Activated T-cell treated with anti-CD3 and anti-CD28 coated beads for 24 hours (primary cell): Measurements from ENCODE around the gene NFKBIZ.

Experiments
- DNase-seq: peaks from one replicate; pipeline ENCODE4 v3.0.0-alpha.2; 2020; ENCODE audit warnings: low read depth

The NFKBIZ gene

DNA sequence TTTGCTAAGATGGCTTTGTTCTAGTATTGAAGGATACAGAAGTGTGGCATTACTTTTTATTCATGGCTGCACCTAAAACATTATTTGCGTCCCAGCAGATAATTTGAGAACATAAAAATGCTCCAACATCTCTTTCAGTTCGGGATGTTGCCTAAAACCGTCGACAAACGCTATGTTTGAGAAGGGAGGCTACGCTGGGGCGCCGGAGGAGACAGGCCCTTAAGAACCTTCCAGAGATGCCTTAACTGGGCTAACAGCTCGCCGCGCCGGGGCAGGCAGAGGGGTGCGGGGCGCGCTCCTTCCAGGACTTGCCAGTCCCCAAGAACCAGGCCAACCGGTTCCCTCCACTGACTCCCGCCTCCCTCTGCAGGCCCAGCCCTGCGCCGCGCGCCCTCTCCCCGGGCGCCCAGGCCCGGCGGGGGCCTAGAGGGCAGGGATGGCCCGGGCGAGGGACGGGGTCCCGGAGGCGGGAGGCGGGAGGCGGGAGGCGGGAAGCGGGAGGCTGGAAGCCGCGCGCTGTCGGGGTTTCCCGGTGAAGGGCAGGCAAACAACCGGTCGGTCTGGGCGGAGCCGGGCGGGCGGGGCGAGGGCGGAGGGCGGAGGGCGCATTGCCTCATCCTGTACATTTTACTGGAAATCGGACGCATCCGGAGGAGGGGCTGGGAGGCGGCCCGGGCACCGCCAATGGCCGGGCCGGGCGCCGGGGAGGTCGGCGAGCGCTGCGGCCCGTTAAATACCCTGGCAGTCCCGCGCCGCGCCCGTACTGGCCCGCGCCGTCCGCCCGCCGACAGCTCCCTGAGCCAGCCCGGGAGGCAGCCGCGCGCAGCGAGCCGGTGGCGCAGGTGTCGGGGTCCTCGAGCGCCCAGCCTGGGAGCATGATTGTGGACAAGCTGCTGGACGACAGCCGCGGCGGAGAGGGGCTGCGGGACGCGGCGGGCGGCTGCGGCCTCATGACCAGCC, at the start of gene NFKBIZ:
TSS of gene NFKBIZ (plus strand) at position 761 of the 960 bp plus-strand sequence. CDS start at position 876, 115 bp downstream.
- DNase-seq = peak; percentile 86

- DNase-seq = no peak
Measured at GRCh38 chr3:101801174-101801573, 48.1 kb upstream of the NFKBIZ start.

GRCh38 chr3:101802179-101802578, 47.1 kb upstream of the NFKBIZ start:
- no peak for DNase-seq

DNA sequence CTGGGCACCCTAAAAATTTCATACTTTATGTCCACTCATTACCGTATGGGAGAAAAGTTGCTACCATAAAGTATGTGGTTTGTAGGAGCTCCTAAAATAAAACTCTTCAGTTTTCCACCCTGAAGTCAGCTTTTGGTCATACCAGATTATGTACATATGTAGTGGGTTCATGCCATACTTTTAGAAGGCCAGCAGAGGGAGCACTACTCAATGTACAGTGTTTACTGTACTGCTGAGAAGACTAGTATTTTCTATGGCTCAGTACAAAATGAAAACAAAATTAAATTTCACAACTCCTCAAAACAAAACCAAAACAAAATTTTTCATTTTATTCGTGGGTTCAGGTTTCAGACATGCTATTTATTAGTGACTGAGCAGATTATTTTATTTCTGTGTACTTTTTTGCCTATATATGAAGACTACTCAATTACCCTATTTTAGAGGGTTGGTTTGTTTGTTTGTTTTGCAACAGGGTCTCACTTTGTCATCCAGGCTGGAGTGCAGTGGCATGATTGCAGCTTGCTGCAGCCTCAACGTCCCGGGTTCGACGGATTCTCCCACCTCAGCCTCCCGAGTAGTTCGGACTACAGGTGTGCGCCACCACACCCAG, 46.0 kb upstream of the NFKBIZ start:
- DNase-seq = peak; percentile 45

GRCh38 chr3:101803939-101804338, 45.4 kb upstream of the NFKBIZ start:
- no peak for DNase-seq

- DNase-seq = no peak
Measured at GRCh38 chr3:101806491-101806890, 42.8 kb upstream of the NFKBIZ start.

DNA sequence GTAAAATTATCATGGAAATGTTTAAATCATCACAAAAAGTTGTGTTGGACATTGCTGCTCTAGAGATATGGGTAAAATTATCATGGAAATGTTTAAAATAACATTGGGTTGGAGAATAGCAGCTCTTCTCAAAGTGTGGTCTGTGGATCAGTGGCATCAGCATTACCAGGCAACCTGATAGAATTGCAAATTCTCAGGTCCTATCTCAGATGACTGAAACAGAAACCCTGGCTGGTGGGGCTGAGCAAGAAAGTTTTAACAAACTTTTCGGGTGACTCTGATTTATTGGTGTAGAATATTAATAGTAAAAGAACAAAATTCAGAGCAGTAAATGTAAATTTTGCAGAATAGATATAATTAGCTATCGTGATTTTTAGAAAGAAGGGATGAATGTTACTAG, 41.4 kb upstream of the NFKBIZ start:
- no peak for DNase-seq

- peak; percentile 20 for DNase-seq
Measured at GRCh38 chr3:101809178-101810021, 39.9 kb upstream of the NFKBIZ start.

DNA sequence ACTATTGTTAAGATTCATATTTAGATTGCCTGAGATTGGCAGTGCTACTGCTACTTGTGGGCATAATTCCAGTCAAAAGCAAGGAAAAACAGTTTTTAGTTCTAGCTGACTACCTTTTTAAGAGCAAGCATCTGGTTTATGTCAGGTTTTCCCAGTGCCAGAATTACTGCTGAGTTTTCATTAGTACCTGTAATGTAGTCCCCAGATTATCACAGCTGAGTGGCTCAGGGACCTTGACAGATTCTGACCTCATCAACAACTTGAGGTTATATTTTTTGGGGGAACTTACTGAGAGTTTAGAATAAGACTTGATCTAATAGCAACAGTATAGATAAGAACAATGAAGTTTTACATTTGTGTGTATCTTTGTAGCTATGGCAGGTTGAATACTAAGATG, 39.3 kb upstream of the NFKBIZ start:
- DNase-seq = no peak

- DNase-seq = no peak
Measured at GRCh38 chr3:101811875-101812274, 37.4 kb upstream of the NFKBIZ start.

DNA sequence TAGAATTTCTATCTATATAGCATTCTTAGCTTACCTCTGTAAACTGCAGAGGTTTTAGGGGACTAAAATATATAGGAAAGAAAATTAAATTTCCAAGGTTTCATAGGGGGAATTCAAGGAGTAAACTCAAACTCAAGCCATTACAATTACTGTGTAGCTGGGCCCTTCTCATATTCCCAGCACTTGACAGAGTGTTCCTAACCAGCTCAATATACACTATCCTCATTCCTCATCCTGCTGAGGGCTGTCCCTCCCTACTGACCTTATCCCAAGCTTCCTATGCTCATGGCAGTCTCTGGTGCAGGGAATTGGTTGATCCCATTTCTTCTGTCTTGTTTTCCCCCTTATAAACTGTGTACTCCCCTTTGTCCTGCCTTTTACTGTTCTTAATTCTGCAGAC, 36.4 kb upstream of the NFKBIZ start:
- no peak for DNase-seq

GRCh38 chr3:101813817-101814440, 35.4 kb upstream of the NFKBIZ start:
- no peak for DNase-seq

DNA sequence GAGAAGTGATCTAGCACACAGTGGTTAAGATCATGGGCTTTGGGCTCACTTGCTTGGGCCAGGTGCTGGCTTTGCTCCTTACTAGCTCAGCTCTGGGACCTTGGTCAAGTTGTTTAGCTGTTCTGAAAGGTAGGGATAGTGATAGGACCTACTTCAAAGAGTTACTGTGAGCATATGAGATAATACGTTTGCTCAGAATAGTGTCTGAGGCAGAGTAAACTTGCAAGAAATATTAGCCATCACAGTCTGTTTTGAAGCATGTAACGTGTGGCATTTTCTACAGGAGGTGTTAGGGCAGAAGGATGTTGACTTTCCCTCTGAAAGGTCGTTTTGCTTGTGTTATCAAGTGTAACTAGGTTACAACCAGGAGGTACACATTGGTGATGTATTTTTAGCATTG, 34.5 kb upstream of the NFKBIZ start:
- no peak for DNase-seq

DNA sequence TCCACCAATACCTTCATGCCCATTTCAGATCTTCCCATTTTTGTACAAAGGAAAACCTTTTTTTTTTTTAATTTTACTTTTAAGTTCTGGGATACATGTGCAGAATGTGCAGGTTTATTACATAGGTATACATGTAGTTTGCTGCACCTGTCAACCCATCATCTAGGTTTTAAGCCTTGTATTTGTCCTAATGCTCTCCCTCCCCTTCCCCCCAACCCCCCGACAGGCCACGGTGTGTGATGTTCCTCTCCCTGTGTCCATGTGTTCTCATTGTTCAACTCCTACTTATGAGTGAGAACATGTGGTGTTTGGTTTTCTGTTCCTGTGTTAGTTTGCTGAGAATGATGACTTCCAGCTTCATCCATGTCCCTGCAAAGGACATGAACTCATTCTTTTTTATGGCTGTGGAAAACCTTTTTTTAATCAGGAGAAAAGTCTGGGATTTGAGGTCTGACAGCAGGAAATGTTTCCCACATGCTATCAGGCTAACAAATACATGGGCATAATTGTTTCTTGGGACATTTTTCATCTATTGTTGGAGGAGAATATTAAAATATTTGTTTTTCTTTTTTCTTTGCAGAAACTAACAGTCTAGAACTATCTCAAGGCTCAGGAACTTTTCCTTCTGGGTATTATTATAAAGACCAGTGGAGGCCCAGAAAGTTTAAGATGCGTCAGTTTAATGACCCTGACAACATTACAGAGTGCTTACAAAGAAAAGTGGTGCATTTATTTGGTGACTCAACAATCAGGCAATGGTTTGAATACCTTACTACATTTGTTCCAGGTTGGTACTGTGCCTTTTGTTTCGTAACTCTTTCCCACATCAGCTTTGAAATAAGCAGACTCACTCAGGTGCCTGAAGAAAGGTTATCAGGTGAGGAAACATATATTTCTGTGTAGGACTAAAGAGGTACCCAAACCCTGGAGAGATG, 32.8 kb upstream of the NFKBIZ start:
- DNase-seq = no peak

DNA sequence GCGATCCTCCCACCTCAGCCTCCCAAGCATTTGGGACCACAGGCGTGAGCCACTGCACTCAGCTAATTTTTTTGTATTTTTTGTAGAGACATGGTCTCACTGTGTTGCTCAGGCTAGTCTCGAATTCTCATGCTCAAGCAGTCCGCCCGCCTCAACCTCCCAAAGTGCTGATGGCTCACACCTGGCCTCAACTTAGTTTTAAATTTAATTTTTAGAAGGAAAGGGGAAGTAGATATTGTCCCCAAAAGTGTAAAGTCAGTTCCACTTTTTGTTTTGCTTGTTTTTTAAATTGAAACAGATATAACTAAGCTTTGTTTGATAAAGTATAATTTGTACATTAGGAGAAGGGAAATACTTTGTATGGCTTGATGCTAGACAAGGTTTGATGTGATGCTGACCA, 31.3 kb upstream of the NFKBIZ start:
- no peak for DNase-seq

DNA sequence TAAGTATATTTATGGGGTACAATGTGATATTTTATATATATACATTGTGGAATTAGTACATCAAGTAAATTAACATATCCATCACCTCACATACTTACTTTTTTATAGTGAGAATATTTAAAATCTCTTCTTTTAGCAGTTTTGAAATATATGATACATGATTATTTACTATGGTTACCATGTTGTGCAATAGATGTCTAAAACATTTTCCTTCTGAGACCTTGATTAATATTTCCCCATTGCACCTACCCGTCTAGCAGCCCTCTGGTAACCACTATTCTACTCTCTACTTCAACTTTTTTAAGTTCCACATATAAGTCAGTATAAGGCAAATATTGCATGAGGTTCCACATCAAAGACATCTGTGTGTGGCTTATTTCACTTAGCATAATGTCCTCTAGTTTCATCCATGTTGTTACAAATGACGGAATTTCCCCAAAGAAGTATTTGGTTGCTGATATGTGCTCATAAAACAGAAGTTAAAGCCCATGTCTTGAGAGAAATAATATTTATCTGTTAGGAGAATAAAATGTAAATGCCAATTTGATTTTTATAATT, 29.6 kb upstream of the NFKBIZ start:
- DNase-seq = no peak

- DNase-seq = no peak
Measured at GRCh38 chr3:101821503-101821902, 27.8 kb upstream of the NFKBIZ start.

- DNase-seq = no peak
Measured at GRCh38 chr3:101823525-101823924, 25.8 kb upstream of the NFKBIZ start.

DNA sequence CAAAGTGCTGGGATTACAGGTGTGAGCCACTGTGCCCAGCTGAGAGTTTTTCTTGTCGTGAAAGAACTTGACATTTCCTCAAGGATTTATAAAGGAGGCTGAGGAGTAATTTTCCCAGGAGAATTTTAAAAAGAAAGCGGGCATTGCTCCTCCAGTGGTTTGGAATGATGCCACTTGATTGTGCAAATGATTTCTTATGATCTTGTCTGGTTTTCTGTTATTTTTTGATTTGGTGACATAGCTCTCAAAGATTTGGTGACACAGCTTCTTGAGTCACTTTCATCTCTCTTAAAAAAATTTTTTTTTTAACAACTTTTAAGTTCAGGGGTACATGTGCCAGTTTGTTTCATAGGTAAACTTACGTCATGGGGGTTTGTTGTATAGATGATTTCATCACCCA, 24.6 kb upstream of the NFKBIZ start:
- no peak for DNase-seq

DNA sequence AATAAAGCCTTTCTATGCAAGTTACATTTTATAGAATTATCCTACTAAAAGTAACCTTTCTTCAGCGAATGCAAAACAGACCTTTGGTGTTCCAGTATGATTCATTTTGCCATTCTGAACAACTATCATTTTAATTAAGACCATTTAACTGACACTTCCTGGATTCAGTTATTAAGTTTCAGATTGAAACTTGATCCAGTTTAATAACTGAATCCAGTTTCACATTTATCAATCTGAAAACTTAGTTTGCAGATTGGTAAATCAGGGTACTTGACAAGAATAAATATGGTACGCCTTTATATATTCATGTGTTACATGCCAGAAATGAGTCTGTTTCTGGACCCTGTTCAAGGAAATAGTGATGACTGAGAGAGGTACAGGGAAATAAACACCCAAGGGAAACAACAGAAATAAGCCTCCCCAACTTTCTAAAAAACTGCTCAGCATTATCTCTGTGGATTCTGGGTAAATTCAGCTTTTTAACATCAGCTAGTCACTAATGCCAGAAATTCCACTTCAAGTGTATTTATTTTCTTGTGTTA, 23.3 kb upstream of the NFKBIZ start:
- DNase-seq = no peak
